ENCODE data around the gene LTBP1. TPM values are rescaled to one million over a fixed set of nuclear protein-coding genes. Genes with fewer than 3 reads are reported as not detected.

The LTBP1 gene
- total RNA-seq, 4 donors from 2014 or later: 5.1 to 12.9 (median 10.7) TPM

- Histone ChIP-seq H3K4me1 (no peaks in the 10 kb centered on the region), H3K4me3 (replicated peaks in 1 of 3) (no peak overlapping the region), H3K27me3 (no peaks in the 10 kb centered on the region), H3K9me3 (no peaks in the 10 kb centered on the region), H3K27ac (no peak overlapping the region), H3K36me3 (no peaks in the 10 kb centered on the region)
- intact Hi-C loops (cut with DNase I): no loop called here
- DNase-seq: no peak
- WGBS, 2 donors: 79 to 87% methylated on average over 11 of the region's 11 CpGs
- TF ChIP-seq POLR2A (IDR thresholded peaks at IDR 0.05) (no peak), CTCF (IDR thresholded peaks at IDR 0.05) (no peak)
These were observed 162.0 kb downstream of the LTBP1 start for GRCh38 chr2:33108483-33109443.

GRCh38 chr2:33110461-33110860 is 163.7 kb downstream of the LTBP1 start:
- Histone ChIP-seq H3K9me3 (no peaks in the 10 kb centered on the region), H3K27ac (no peak overlapping the region), H3K4me3 (replicated peaks in 1 of 3) (no peak overlapping the region), H3K27me3 (no peaks in the 10 kb centered on the region), H3K36me3 (no peaks in the 10 kb centered on the region), H3K4me1 (no peaks in the 10 kb centered on the region)
- intact Hi-C loops (cut with DNase I): no loop called here
- no peak for DNase-seq
- TF ChIP-seq POLR2A (IDR thresholded peaks at IDR 0.05) (no peak), CTCF (IDR thresholded peaks at IDR 0.05) (no peak)
- 83% methylated on average over 5 of the region's 5 CpGs for WGBS, 2 donors

- no peaks in the 10 kb centered on the region for H3K36me3 ChIP-seq
- H3K27ac ChIP-seq: no peak overlapping the region
- no peak overlapping the region for H3K4me3 ChIP-seq (replicated peaks in 1 of 3)
- H3K4me1 ChIP-seq: no peaks in the 10 kb centered on the region
- TF ChIP-seq POLR2A (IDR thresholded peaks at IDR 0.05) (no peak), CTCF (IDR thresholded peaks at IDR 0.05) (no peak)
- intact Hi-C loops (cut with DNase I): no loop called here
- 80 to 86% methylated on average over 10 of the region's 10 CpGs for WGBS, 2 donors
- DNase-seq: no peak
- no peaks in the 10 kb centered on the region for H3K9me3 ChIP-seq
- no peaks in the 10 kb centered on the region for H3K27me3 ChIP-seq
These were observed 164.3 kb downstream of the LTBP1 start for GRCh38 chr2:33111002-33111446.

GRCh38 chr2:33115196-33115595 is 168.4 kb downstream of the LTBP1 start:
- no peaks in the 10 kb centered on the region for H3K9me3 ChIP-seq
- no peak for TF ChIP-seq POLR2A (IDR thresholded peaks at IDR 0.05)
- no peak for TF ChIP-seq CTCF (IDR thresholded peaks at IDR 0.05)
- 98 to 99% methylated on average over 2 of the region's 2 CpGs for WGBS, 2 donors
- no peak overlapping the region for H3K27ac ChIP-seq
- intact Hi-C loops (cut with DNase I): no loop called here
- no peaks in the 10 kb centered on the region for H3K27me3 ChIP-seq
- no peak overlapping the region for H3K4me3 ChIP-seq (replicated peaks in 1 of 3)
- no peak for DNase-seq
- no peaks in the 10 kb centered on the region for H3K4me1 ChIP-seq
- no peaks in the 10 kb centered on the region for H3K36me3 ChIP-seq

GRCh38 chr2:33115728-33116127 is 169.0 kb downstream of the LTBP1 start:
- H3K27me3 ChIP-seq: no peaks in the 10 kb centered on the region
- no peaks in the 10 kb centered on the region for H3K36me3 ChIP-seq
- H3K4me3 ChIP-seq (replicated peaks in 1 of 3): no peak overlapping the region
- TF ChIP-seq POLR2A (IDR thresholded peaks at IDR 0.05): no peak
- no peak for TF ChIP-seq CTCF (IDR thresholded peaks at IDR 0.05)
- no peak overlapping the region for H3K27ac ChIP-seq
- H3K4me1 ChIP-seq: no peaks in the 10 kb centered on the region
- intact Hi-C loops (cut with DNase I): no loop called here
- no peaks in the 10 kb centered on the region for H3K9me3 ChIP-seq
- WGBS, 2 donors: 90 to 96% methylated on average over 1 of the region's 1 CpG
- no peak for DNase-seq
